Fibroblast of lung (primary cell): ENCODE measurements around the gene COX7A2L. TPM values are rescaled to one million over a fixed set of nuclear protein-coding genes. Genes with fewer than 3 reads are reported as not detected.

Experiments
- DNase-seq, 2 donors: peaks; one replicate each; pipeline versions ENCODE4 v3.0.0 to v3.0.0-alpha.2; 2010; ENCODE audit warnings: low read depth in 2 of 2
- H2AFZ ChIP-seq: 2 replicates; pipeline ENCODE4 v1.5.1; 2012; ENCODE audit warnings: low read length, control low read depth, inconsistent platforms
- H3K27ac ChIP-seq: 2 replicates; pipeline ENCODE4 v1.5.1; 2011; ENCODE audit warnings: low read length, control low read depth; ENCODE audit not compliant: insufficient read depth
- H3K27me3 ChIP-seq: 2 replicates; pipeline ENCODE4 v1.5.1; 2011; ENCODE audit warnings: mild to moderate bottlenecking, low read length; ENCODE audit not compliant: control insufficient read depth, insufficient read depth
- H3K36me3 ChIP-seq: 2 replicates; pipeline ENCODE4 v1.5.1; 2011; ENCODE audit warnings: low read length; ENCODE audit not compliant: control insufficient read depth, insufficient read depth
- H3K4me1 ChIP-seq: 2 replicates; pipeline ENCODE4 v1.5.1; 2011; ENCODE audit warnings: low read length; ENCODE audit not compliant: control insufficient read depth, insufficient read depth; ENCODE audit errors: extremely low read depth
- H3K4me2 ChIP-seq: 2 replicates; pipeline ENCODE4 v1.5.1; 2011; ENCODE audit warnings: low read length, control low read depth; ENCODE audit not compliant: insufficient read depth; ENCODE audit errors: extremely low read depth
- H3K4me3 ChIP-seq, 4 experiments: fragments of 200-600 bp in 1 of 4; sonication (generic) in 1 of 4; replicated peaks in 1 of 4; 2 replicates each; pipeline ENCODE4 v1.5.1; 2011 to 2016; ENCODE audit warnings: low read length in 4 of 4, low read depth in 3 of 4, mild to moderate bottlenecking in 3 of 4, control low read depth in 2 of 4, inconsistent platforms in 1 of 4, mixed read lengths in 1 of 4; ENCODE audit not compliant: insufficient read depth in 1 of 4; ENCODE audit errors: control extremely low read depth in 1 of 4
- H3K79me2 ChIP-seq: 2 replicates; pipeline ENCODE4 v1.5.1; 2012; ENCODE audit warnings: mild to moderate bottlenecking, low read length, inconsistent platforms; ENCODE audit not compliant: control insufficient read depth, insufficient read depth
- H3K9ac ChIP-seq: 2 replicates; pipeline ENCODE4 v1.5.1; 2011; ENCODE audit warnings: mild to moderate bottlenecking, low read length, control low read depth; ENCODE audit not compliant: insufficient read depth
- H3K9me3 ChIP-seq: 2 replicates; pipeline ENCODE4 v1.5.1; 2012; ENCODE audit warnings: low read depth, low read length; ENCODE audit not compliant: control insufficient read depth, insufficient read depth
- H4K20me1 ChIP-seq: 2 replicates; pipeline ENCODE4 v1.5.1; 2011; ENCODE audit warnings: low read length; ENCODE audit not compliant: control insufficient read depth, insufficient read depth; ENCODE audit errors: extremely low read depth
- CTCF ChIP-seq, 2 donors: IDR thresholded peaks in 1 of 2; conservative IDR thresholded peaks in 1 of 2; 1 replicate in 1 of 2; 2 replicates in 1 of 2; pipeline ENCODE4 v1.5.1; 2011 to 2012; ENCODE audit warnings: low read length in 2 of 2, control low read depth in 1 of 2, inconsistent platforms in 1 of 2, low read depth in 1 of 2, mild to moderate bottlenecking in 1 of 2
- EZH2 ChIP-seq: IDR thresholded peaks from 2 replicates; pipeline ENCODE4 v1.5.1; 2012; ENCODE audit warnings: low read length, control low read depth, mild to moderate bottlenecking; ENCODE audit errors: missing control alignments
- polyA plus RNA-seq, 2 donors: library from polyadenylated mRNA; depleted of rRNA in 1 of 2; stranded (reverse) in 1 of 2; unstranded in 1 of 2; fragments of >200 nt; gene quantifications; 2 replicates each; pipeline ENCODE4 v1.2.1, GENCODE V29; 2011 to 2012; ENCODE audit warnings: missing spikeins in 1 of 2
- total RNA-seq: library from RNA; depleted of rRNA; stranded (reverse); fragments of >200 nt; gene quantifications from 2 replicates; pipeline ENCODE4 v1.2.1, GENCODE V29; 2014

The COX7A2L gene
- total and polyA plus RNA-seq, 2 donors (not counting 1 experiment from before 2014, with no cell fraction given), result 180 to 239 TPM

GRCh38 chr2:42360493-42360889 lies 526 bp downstream of the COX7A2L start:
- Histone ChIP-seq H3K4me2 (peak overlapping the region; percentile 97), H4K20me1 (no peaks in the 10 kb centered on the region), H3K9ac (peak overlapping the region; percentile 97), H3K27me3 (no peaks in the 10 kb centered on the region), H3K9me3 (no peaks in the 10 kb centered on the region), H3K4me3 (peak overlapping the region; percentile 88 to 98 (median 96)), H3K4me1 (peaks cover 5% of the 10 kb centered on the region), H3K36me3 (no peaks in the 10 kb centered on the region), H3K79me2 (peaks cover 51% of the 10 kb centered on the region), H2AFZ (no peak overlapping the region), H3K27ac (peak overlapping the region; percentile 94)
- no peak for TF ChIP-seq EZH2
- DNase-seq, result no peak

- Histone ChIP-seq H3K9ac (peak overlapping the region; percentile 97), H3K36me3 (no peaks in the 10 kb centered on the region), H3K4me1 (peaks cover 5% of the 10 kb centered on the region), H2AFZ (no peak overlapping the region), H3K9me3 (no peaks in the 10 kb centered on the region), H3K27ac (peak overlapping the region; percentile 94), H3K4me2 (peak overlapping the region; percentile 97), H3K4me3 (peak overlapping the region; percentile 88 to 98 (median 96)), H3K79me2 (peaks cover 53% of the 10 kb centered on the region), H3K27me3 (no peaks in the 10 kb centered on the region), H4K20me1 (no peaks in the 10 kb centered on the region)
- peak; percentile 14 to 59 for DNase-seq
- TF ChIP-seq CTCF (conservative IDR thresholded peaks at IDR 0.05 in 1 of 2, IDR thresholded peaks at IDR 0.05 in 1 of 2; ENCODE audit: low read depth in 1 of 2, low read length in 2 of 2) (no peak), EZH2 (no peak)
These were observed 993 bp downstream of the COX7A2L start for GRCh38 chr2:42359965-42360483.

- DNase-seq, result peak in 1 of 2 donors; percentile 43
- Histone ChIP-seq H3K79me2 (peaks cover 59% of the 10 kb centered on the region), H2AFZ (no peak overlapping the region), H3K9ac (peak overlapping the region; percentile 97), H3K27me3 (no peaks in the 10 kb centered on the region), H3K36me3 (no peaks in the 10 kb centered on the region), H3K27ac (peak overlapping the region; percentile 94), H3K4me1 (peaks cover 5% of the 10 kb centered on the region), H3K4me2 (peak overlapping the region; percentile 97), H3K4me3 (peak overlapping the region; percentile 88 to 98 (median 96)), H3K9me3 (no peaks in the 10 kb centered on the region), H4K20me1 (no peaks in the 10 kb centered on the region)
- no peak for TF ChIP-seq EZH2
- no peak for TF ChIP-seq CTCF (conservative IDR thresholded peaks at IDR 0.05 in 1 of 2, IDR thresholded peaks at IDR 0.05 in 1 of 2; ENCODE audit: low read depth in 1 of 2, low read length in 2 of 2)
These were observed 1.6 kb downstream of the COX7A2L start for GRCh38 chr2:42359304-42359964.
